GM18873 (cell line): ENCODE measurements around the gene CRYGD.
"Not testable (repeated sequence)": the region's sequence is repeated elsewhere in the genome, so short reads cannot be mapped to it uniquely, and the experiment has no call there.

Experiments used
- ATAC-seq: cut with Tn5 transposase; IDR thresholded peaks from one replicate; pipeline ENCODE4 v1.9.1; 2021; ENCODE audit warnings: mild to moderate bottlenecking, moderate library complexity, moderate number of reproducible peaks; ENCODE audit not compliant: unreplicated experiment, low FRiP score

CRYGD gene

DNA sequence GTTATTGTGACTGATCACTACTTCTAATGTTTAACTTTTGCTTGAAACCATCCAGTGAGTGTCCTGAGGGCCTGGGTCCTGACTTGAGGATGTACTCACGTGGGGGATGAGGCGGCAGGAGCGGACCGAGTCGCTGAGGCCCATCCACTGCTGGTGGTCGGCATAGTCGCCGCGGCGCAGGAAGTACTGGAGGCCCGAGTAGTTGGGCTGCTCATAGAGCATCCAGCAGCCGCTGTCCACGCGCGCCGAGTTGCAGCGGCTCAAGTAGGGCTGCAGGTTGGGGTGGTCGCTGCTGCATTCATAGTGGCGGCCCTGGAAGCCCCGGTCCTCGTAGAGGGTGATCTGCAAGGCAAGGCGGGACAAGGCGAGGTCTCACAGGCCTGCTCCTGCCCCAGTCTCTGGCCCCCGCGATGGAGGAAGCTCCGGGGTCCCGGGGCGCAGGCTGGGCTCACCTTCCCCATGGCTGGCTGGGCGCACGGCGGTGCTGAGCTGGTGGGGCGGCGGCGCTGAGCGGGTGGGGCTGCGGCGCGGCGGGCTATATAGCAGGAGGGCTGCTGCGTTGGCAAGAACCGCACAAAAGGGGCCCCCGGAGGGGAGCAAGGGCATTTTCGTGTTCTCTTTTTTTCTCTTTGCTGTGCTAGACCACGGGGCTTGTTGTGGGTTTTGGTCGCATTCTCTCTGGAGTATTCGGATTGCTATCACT lies at the start of gene CRYGD:
Gene CRYGD, minus strand, starts transcription at position 512 of the 703 bp plus-strand sequence. Its CDS starts 51 bp downstream, at position 461.
- ATAC-seq: not testable (repeated sequence)

- ATAC-seq: no peak
Measured at GRCh38 chr2:208172125-208172524, 47.8 kb upstream of the CRYGD start.

GRCh38 chr2:208164951-208165755 lies 40.8 kb upstream of the CRYGD start:
- ATAC-seq: no peak

DNA sequence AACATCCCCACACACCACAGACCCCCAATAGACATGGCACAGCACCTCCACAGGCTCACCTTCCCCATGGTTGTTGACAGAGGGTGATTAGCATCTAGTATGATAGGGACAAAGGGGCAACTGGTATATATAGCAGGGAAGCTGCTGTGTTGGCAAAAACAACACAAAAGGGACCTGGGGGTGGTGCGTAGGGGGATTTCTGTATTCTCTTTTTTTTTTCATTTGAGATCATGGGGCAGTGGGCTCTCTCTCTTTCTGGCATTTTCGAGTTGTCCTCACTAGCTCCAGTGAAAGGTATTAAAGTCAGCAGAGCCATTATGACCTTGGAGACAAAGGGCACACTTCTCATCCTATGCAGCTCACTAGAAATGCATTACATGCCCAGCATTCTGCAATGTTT lies 39.2 kb upstream of the CRYGD start, which contains the start of gene CRYGA:
Gene CRYGA, minus strand, starts transcription at position 101 of the 400 bp plus-strand sequence. Its CDS starts 33 bp downstream, at position 68.
- no peak for ATAC-seq

DNA sequence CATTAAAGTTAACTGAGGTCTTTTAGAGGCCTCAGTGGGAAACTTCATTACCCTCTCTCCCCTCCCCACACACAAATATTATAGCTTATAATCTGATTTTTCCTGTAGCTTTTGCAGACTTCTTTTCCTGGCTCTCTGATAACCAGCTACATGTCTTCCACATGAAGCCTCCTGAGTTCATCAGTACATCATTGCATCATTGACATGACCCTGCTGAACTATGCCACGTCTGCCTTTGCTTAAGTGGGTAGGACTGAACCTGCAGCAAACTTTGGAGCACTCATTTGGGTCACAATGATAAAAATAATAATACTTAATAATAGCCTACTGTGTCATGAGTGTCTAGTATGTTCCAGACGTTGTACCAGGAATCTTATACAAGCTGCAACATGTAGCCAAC lies 32.1 kb upstream of the CRYGD start:
- ATAC-seq: no peak

DNA sequence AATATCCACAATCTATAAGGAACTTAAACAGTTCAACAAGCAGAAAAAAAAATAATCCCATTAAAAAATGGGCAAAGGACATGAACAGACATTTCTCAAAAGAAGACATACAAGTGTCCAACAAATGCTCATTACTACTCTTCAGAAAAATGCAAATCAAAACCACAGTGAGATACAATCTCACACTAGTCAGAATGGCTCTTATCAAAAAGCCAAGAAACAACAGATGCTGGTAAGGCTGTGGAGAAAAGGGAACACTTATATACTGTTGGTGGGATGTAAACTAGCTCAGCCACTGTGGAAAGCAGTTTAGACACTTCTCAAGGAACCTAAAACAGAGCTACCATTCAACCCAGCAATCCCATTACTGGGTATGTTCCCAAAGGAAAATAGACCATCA lies 28.8 kb upstream of the CRYGD start:
- ATAC-seq: no peak

DNA sequence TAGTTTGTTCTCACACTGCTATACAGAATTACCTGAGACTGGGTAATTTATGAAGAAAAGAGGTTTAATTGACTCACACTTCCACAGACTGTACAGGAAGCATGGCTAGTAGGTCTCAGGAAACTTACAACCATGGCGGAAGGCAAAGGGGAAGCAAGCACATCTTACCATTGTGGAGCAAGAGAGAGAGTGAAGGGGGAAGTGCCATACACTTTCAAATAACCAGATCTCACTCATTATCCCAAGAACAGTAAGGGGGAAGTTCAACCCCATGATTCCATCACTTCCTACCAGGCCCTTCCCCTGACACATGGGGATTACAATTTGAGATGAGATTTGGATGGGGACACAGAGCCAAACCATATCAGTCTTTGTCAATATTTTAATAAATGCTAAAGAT lies 26.6 kb upstream of the CRYGD start:
- ATAC-seq: no peak

DNA sequence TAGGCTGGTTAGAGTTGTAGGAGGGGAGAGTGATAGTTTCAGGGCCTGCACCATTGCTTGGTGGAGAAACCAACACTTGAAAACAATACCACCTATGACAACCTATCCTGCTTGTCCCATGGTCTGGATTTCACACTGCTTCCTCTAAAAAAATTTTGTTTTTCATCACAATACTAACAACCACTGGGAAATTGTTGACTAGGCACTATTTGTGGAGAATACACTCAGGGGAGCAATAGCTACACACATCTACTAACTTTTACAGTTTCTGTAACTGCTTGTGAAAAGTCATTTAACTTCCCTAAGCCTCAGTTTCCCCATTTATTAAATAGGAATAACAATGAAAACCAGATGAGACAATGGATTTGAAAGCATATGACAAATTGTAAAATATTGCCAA lies 25.8 kb upstream of the CRYGD start:
- no peak for ATAC-seq

DNA sequence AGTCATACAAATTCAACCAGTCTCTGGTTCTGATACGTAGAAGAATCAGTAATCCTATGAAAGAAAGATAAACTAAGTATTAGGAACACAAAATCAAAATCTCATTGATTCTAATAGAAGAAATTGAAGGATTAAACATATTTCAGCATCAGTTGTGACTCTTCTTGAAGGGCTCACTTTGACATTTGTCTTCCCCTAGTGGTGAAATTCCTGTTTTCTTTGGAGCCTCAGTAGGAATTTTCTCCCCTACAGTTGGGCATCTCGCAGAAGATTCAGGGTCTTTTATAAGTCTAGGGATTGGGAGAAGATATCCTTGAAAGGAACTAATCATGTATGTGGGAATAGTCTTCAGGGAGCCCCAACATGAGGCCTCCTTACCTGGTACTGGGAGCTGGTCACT lies 24.5 kb upstream of the CRYGD start:
- no peak for ATAC-seq

DNA sequence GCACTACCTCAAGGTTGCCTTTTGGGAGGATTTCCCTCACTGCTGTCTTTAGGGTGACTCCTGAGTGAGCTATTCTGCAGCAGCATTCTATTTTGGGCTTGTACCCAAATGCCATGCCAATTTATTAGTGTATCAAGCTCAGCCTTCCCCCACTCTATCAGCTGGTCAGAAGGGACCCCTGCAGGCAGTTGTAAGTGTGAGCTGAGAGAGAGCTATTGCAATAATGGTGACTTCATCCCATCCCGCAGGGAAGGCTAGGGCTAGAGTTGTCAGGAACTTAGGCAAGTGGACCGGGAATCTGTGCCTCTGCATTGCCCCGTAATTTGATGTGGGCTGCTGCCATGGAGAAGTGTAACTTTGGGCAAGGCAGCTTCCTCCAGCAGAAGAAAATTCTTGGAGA lies 23.4 kb upstream of the CRYGD start:
- ATAC-seq: no peak

DNA sequence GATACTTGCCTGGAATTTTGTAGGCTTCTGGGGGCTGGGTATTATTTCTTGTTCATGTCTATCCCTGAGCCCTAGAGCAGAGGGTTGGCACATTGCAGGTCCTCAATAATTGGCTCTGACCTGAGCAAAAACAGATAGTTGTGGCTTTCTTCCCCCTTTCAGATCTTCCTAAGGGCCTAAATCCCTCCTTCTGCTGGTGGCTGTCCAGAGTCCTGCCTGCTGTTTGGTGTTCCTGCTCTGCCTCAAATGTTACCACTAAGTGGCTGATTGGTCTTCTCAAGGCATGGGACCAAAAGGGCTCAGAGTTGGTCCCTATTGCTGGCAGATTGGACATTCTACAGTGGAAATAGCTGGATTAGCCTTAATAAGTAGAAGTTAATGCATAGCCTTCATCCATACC lies 22.7 kb upstream of the CRYGD start:
- ATAC-seq: no peak

GRCh38 chr2:208146006-208146405 lies 21.7 kb upstream of the CRYGD start, which contains the start of gene CRYGB:
Gene CRYGB (minus strand): TSS chr2:208146158. CDS start chr2:208146120, 38 bp downstream.
- ATAC-seq: no peak

GRCh38 chr2:208142925-208143799 lies 18.8 kb upstream of the CRYGD start:
- no peak for ATAC-seq

GRCh38 chr2:208142240-208142924 lies 18.1 kb upstream of the CRYGD start:
- no peak for ATAC-seq

GRCh38 chr2:208139447-208139846 lies 15.1 kb upstream of the CRYGD start:
- ATAC-seq: no peak

DNA sequence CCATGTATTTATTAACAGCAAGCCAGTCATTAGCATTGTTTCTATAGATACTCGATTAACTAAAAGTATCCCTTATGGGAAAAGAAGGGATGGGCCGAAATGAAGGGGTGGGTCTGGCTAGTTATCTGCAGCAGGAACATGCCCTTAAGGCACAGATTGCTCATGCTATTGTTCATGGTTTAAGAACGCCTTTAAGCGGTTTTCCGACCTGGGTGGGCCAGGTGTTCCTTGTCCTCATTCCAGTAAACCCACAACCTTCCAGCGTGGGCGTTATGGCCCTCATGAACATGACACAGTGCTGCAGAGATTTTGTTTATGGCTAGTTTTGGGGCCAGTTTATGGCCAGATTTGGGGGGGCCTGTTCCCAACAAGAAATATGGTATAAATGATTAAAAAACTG lies 14.0 kb upstream of the CRYGD start:
- not testable (repeated sequence) for ATAC-seq

GRCh38 chr2:208136716-208137094 lies 12.4 kb upstream of the CRYGD start:
- no peak for ATAC-seq

DNA sequence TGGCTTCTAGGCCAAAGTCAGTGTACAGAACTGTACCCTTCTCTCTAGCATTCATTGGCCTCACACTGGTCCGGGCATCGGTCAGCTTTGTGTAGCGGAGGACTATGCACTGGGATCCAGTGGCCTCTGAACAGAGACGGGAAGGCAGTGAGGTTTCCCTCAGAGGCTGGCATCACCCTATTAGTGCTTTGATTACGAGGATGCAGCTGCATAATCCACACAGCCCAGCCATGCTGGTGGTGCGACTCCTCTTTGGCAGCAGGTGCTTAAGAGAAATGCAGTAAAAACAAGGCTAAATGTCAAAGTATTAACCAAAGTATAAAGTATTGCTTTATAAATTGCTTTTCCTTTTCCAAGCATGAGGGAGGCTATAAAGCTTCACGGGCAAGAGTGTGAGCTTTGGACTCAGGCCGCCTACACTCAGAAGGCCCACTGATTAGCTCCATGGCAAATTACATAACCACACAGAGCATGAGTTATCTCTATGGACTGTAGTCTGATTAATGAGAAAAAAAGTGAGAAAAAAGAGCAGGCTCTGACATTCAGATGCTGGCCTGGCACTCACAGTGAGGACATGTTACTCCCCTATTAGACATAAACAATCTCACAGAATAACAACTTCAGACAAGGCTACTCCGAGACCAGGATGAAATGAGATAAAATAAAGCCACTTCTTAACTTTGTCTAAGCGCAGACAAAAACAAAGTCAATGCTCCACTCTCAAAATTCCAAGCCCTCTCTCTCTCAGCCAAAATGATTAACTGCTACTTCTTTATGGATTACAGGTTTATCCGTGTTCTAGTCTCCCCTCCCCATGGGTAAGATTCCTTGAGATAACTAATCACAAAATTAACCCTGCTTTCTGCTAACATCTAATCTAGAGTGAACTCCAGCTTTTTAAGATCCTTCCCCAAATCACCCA lies 11.7 kb upstream of the CRYGD start:
- ATAC-seq: no peak

- no peak for ATAC-seq
Measured at GRCh38 chr2:208134928-208135586, 10.7 kb upstream of the CRYGD start.
